Measurements from ENCODE around the gene SLC7A1. TPM values are rescaled to one million over a fixed set of nuclear protein-coding genes. Genes with fewer than 3 reads are reported as not detected.

The SLC7A1 gene
- total and polyA plus RNA-seq, 2 of the 4 experiments (the other 2 are of a cell fraction): 9.7 to 22.3 TPM

DNA sequence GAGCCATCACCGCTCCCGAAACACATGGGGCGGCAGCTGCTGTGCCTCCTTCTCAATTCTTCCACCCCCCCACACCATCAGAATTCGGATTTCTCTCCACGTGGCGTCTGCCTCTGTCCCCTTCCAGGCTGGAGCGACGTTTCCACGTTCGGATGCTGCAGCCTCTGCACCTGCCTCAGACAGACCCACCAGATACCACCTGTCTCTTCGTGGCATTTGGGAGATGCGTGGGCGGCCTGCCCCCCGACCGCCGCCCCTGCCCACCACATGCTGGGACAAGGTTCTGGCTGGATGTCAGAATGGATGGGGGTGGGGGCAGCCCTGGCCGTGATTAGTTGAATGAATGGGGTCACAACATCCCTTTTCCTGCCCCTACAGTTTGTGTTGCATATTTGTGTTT is 90.0 kb downstream of the SLC7A1 start:
- Histone ChIP-seq H3K18ac (ENCODE audit: low read depth, low read length) (no peak overlapping the region), H4K5ac (ENCODE audit: low read depth, low read length) (no peak overlapping the region), H2AK5ac (ENCODE audit: low read depth, low read length) (no peak overlapping the region), H3K9me3 (ENCODE audit: control insufficient read depth, insufficient read depth, low read length) (no peaks in the 10 kb centered on the region), H3K79me1 (ENCODE audit: low read depth in 1 of 2, low read length in 2 of 2) (no peaks in the 10 kb centered on the region), H4K20me1 (ENCODE audit: insufficient read depth, low read length) (peaks cover 12% of the 10 kb centered on the region), H3K9ac (ENCODE audit: low read depth, low read length) (no peak overlapping the region), H3K36me3 (ENCODE audit: control insufficient read depth, insufficient read depth, low read length) (no peaks in the 10 kb centered on the region), H4K8ac (ENCODE audit: low read depth in 2 of 2, low read length in 2 of 2) (no peak overlapping the region), H3K27me3 (ENCODE audit: control insufficient read depth, insufficient read depth, low read length) (peaks cover 5% of the 10 kb centered on the region; the same call in 1 of the 2 replicates), H3K4me2 (ENCODE audit: low read depth, low read length) (no peak overlapping the region), H3K23ac (ENCODE audit: low read depth, low read length) (no peak overlapping the region), H3K4me1 (ENCODE audit: control insufficient read depth, insufficient read depth, low read length) (no peaks in the 10 kb centered on the region; the same call in 1 of the 2 replicates), H2BK15ac (ENCODE audit: low read depth, low read length) (no peak overlapping the region), H3K56ac (ENCODE audit: extremely low read depth, insufficient read depth, low read length) (no peak overlapping the region), H3K4ac (ENCODE audit: low read depth, low read length) (no peak overlapping the region), H3K9me1 (ENCODE audit: insufficient read depth, low read length) (no peaks in the 10 kb centered on the region), H2BK20ac (ENCODE audit: low read depth, low read length) (no peak overlapping the region), H3K27ac (ENCODE audit: insufficient read depth, low read length) (no peak overlapping the region), H3K14ac (replicated peaks; ENCODE audit: low read depth, low read length) (no peak overlapping the region), H3K4me3 (ENCODE audit: insufficient read depth, low read depth, low read length) (no peak overlapping the region), H2AK9ac (replicated peaks; ENCODE audit: low read depth, low read length, poor library complexity) (no peak overlapping the region), H2BK5ac (ENCODE audit: low read depth, low read length, poor library complexity, severe bottlenecking) (no peak overlapping the region), H2AFZ (replicated peaks; ENCODE audit: low read length, poor library complexity) (no peak overlapping the region), H4K91ac (ENCODE audit: insufficient read depth, low read depth, low read length) (no peak overlapping the region), H2BK120ac (ENCODE audit: low read depth, low read length) (no peak overlapping the region)
- TF ChIP-seq RCOR1 (IDR thresholded peaks at IDR 0.05; ENCODE audit: insufficient replicate concordance, low read length) (no peak), CEBPB (IDR thresholded peaks at IDR 0.05; ENCODE audit: low read depth, low read length) (no peak), MAZ (IDR thresholded peaks at IDR 0.05; ENCODE audit: borderline replicate concordance, low read depth, low read length) (no peak), RAD21 (IDR thresholded peaks at IDR 0.05; ENCODE audit: low read length) (no peak), CHD1 (IDR thresholded peaks at IDR 0.05; ENCODE audit: low read depth, low read length) (no peak), CTCF (conservative IDR thresholded peaks at IDR 0.05; ENCODE audit: low read depth, low read length) (no peak), SMC3 (IDR thresholded peaks at IDR 0.05; ENCODE audit: low read depth, low read length) (no peak), MAFK (IDR thresholded peaks at IDR 0.05; ENCODE audit: low read depth, low read length) (no peak), BHLHE40 (IDR thresholded peaks at IDR 0.05; ENCODE audit: low read depth, low read length) (no peak), FOS (IDR thresholded peaks at IDR 0.05; ENCODE audit: low read depth, low read length) (no peak), USF2 (IDR thresholded peaks at IDR 0.05; ENCODE audit: low read depth, low read length) (no peak), NFE2L2 (IDR thresholded peaks at IDR 0.05; ENCODE audit: low read depth, low read length) (no peak), POLR2A (IDR thresholded peaks at IDR 0.05; ENCODE audit: low read depth, low read length) (no peak), RFX5 (IDR thresholded peaks at IDR 0.05; ENCODE audit: low read depth, low read length) (no peak), MXI1 (IDR thresholded peaks at IDR 0.05; ENCODE audit: borderline replicate concordance, low read depth, low read length) (no peak)
- TF ChIP-seq, protein P1, sequence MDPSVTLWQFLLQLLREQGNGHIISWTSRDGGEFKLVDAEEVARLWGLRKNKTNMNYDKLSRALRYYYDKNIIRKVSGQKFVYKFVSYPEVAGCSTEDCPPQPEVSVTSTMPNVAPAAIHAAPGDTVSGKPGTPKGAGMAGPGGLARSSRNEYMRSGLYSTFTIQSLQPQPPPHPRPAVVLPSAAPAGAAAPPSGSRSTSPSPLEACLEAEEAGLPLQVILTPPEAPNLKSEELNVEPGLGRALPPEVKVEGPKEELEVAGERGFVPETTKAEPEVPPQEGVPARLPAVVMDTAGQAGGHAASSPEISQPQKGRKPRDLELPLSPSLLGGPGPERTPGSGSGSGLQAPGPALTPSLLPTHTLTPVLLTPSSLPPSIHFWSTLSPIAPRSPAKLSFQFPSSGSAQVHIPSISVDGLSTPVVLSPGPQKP (IDR thresholded peaks at IDR 0.05; ENCODE audit: borderline replicate concordance, low read depth, low read length): no peak
- 100% methylated on average over 3 of the region's 17 CpGs; no CpG with 5 or more reads in 1 of the 2 experiments for WGBS, 2 experiments (ENCODE audit: extremely low coverage in 2 of 2, insufficient read length in 1 of 2)
- in situ Hi-C loops (cut with MboI; ENCODE audit: low sequenced_read_pairs): loop anchor here (5.0 kb wide), 1 partner anchor 207 kb away; no protein-coding TSS in a partner anchor
- CTCF ChIA-PET: no interaction called here
- DNase-seq (no peak), ATAC-seq (ENCODE audit: low read depth) (no peak)
- POLR2A ChIA-PET (ENCODE audit: unreplicated experiment): no interaction called here
- intact Hi-C loops (cut with micrococcal nuclease): loop anchor here (5.0 kb wide), 1 partner anchor 417 kb away; no protein-coding TSS in a partner anchor
- BruUV-seq (replicated peaks): no TSS peak
- dilution Hi-C loops (cut with HindIII; ENCODE audit: low sequenced_read_pairs, unreplicated experiment): no loop called here
